ENCODE results near the gene SLC25A21.
"Not testable (repeated sequence)": the region's sequence is repeated elsewhere in the genome, so short reads cannot be mapped to it uniquely, and the experiment has no call there.

SLC25A21 gene

DNA sequence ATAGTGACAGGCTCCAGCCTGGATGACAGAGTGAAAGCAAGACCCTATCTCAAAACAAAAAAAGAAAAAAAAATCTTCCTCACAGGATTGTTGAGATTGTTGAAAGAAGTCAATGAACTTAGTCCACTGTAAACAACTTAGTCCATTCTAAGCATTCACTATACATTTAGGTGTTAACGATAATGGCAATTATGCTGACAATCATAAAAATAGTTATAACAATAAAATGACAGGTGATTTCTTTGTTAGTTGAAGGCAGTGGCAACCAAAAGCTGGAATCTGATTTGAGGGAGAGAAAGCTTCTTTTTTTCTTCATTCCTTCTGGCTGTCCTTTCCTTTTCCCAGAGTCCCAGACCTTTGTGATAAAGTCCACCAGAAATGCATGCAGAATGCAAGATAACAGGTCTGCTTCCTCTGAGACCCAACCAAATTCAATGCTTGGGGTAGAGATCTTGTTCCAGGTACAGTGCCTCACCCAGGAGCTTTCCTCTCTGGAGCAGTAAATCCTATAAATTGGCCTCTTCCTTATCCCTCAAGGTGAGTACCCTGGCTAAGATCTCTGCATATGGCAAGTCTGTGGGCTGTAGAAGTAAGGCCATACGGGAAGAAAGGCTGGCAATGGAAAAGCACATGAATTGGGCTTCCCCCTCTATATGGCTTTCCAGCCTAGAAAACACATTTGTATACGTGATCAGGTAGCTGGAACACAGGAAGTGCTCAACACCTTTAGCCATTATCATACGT, 458.3 kb downstream of the SLC25A21 start:
- DNase-seq (ENCODE audit: low read depth, low spot score) = no peak

DNA sequence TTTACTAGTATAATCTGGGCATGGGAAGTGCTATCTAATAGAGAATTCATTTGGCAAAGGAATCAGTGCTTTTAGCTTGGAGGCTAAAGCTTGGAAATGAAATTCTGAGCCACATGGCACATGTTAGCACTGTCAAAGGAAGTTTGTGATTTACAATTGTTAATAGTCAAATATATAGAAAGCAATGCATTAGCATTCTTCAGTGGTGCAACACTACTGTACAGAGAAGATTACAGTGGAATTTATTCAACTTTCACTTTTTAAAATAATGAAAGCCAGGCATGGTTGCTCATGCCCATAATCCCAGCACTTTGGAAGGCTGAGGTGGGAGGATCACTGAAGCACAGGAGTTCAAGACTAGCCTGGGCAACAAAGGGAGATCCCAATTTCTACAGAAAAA, 464.8 kb downstream of the SLC25A21 start:
- no peak for DNase-seq (ENCODE audit: low read depth, low spot score)

DNA sequence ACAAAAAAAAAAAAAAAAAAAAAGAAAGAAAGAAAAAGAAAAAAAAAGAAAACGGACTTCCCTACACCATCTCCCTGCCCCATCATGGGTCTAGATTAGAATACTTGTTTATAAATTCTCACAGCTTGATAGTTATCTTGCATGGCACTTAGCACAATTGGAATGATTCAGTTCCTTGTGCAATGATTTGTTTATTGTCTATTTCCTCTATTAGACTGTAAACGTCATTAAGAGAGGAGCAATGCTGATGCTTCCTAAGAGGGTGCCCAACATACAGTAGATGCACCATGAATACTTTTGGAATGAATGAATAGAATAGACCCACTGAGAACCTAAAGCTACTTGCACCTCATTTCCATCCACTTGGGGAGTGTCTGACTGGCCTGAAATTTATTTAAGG, 469.9 kb downstream of the SLC25A21 start:
- no peak for DNase-seq (ENCODE audit: low read depth, low spot score)

DNA sequence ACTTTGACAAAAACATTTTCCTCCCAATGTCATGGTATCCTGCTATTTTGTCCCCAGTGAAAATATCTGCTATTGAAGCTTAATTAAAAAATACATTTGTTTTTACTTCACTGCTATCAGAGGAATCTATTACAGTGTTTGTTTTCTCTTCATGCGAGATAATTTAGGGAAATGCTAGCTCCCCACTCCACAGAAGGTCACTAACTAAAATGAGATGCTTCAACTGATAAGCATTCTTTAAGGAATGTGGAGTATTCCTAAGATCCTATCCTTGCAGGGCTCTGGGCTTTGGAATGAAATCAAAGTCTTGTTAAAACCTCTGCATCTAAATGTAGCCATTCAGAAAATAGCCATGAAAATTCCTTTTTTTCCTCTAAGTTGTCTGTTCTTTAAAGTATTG, 471.3 kb downstream of the SLC25A21 start:
- no peak for DNase-seq (ENCODE audit: low read depth, low spot score)

- no peak for DNase-seq (ENCODE audit: low read depth, low spot score)
Observed at GRCh38 chr14:36700651-36701050, 471.8 kb downstream of the SLC25A21 start.

- not testable (repeated sequence) for DNase-seq (ENCODE audit: low read depth, low spot score)
Observed at GRCh38 chr14:36699420-36699819, 473.0 kb downstream of the SLC25A21 start.

- no peak for DNase-seq (ENCODE audit: low read depth, low spot score)
Observed at GRCh38 chr14:36690311-36691040, 481.9 kb downstream of the SLC25A21 start.

- DNase-seq (ENCODE audit: low read depth, low spot score) = no peak
Observed at GRCh38 chr14:36684946-36685345, 487.5 kb downstream of the SLC25A21 start.

DNA sequence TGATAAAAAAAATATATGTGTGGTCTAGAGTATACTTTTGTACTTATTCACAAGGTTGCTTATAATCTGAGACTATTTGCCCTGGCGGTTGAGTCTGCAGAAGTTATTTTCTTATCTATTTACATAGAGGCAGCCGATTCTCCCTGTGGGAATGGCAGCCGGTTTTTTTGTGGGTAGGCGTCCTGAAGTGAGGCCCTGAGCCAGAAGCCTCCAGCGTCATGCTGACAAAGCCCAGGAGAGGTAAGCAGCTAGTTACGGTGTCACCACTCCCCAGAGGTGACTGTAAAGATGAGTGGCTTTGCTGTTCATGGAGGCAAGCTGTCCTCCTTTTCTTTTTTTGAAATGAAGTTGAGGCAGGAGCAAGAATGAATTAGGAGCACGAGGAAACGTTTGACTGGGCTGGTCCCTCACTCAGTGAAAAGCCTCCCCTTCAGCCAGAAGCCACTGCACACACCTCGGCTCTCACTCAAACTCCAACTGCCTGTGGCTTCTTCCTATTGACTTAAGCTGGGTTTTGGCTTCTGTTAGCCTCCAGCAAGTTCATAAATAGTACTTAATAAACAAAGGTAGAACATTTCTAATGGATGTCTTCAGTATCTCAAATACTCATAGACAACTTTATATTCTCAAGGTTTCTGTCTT, 489.2 kb downstream of the SLC25A21 start:
- no peak for DNase-seq (ENCODE audit: low read depth, low spot score)

GRCh38 chr14:36682338-36682737, 490.1 kb downstream of the SLC25A21 start:
- no peak for DNase-seq (ENCODE audit: low read depth, low spot score)

DNA sequence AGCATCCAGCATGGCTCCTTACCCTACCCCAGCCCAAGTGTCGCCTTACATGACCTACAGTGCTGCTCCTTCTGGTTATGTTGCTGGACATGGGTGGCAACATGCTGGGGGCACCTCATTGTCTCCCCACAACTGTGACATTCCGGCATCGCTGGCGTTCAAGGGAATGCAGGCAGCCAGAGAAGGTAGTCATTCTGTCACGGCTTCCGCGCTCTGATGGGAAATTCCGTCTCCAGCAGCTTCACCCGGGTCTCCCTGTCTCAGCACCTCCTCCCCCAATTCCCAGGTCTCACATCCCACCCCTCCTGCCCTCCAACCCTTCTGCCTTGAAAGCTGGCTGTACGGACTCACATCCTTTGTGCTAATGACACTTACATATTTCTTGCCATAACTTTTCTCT, 496.2 kb downstream of the SLC25A21 start:
- DNase-seq (ENCODE audit: low read depth, low spot score) = no peak

GRCh38 chr14:36675581-36675980, 496.8 kb downstream of the SLC25A21 start:
- DNase-seq (ENCODE audit: low read depth, low spot score) = no peak

- no peak for DNase-seq (ENCODE audit: low read depth, low spot score)
Observed at GRCh38 chr14:36674659-36675058, 497.7 kb downstream of the SLC25A21 start.

DNA sequence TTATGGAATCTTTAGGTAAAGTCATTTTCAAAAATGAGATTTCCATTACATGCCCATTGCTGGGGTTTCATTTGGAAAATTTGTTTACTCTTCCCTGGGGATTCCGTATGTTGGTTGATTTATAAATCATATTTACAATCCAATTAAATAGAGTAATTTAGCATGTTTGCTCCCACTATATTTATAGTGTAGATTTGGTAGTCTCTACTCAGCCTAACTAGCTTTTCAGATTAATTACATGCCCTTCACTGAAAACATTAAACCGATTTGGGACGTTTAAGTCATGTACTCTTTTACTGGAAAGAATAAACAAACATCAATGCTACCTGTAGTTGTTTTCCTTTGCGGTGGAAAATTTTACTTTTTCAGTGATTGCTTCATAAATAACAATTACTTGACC, 500.3 kb downstream of the SLC25A21 start:
- DNase-seq (ENCODE audit: low read depth, low spot score) = no peak

- no peak for DNase-seq (ENCODE audit: low read depth, low spot score)
Observed at GRCh38 chr14:36671149-36671548, 501.3 kb downstream of the SLC25A21 start.

GRCh38 chr14:36667679-36668078, 504.7 kb downstream of the SLC25A21 start:
- DNase-seq (ENCODE audit: low read depth, low spot score) = no peak

DNA sequence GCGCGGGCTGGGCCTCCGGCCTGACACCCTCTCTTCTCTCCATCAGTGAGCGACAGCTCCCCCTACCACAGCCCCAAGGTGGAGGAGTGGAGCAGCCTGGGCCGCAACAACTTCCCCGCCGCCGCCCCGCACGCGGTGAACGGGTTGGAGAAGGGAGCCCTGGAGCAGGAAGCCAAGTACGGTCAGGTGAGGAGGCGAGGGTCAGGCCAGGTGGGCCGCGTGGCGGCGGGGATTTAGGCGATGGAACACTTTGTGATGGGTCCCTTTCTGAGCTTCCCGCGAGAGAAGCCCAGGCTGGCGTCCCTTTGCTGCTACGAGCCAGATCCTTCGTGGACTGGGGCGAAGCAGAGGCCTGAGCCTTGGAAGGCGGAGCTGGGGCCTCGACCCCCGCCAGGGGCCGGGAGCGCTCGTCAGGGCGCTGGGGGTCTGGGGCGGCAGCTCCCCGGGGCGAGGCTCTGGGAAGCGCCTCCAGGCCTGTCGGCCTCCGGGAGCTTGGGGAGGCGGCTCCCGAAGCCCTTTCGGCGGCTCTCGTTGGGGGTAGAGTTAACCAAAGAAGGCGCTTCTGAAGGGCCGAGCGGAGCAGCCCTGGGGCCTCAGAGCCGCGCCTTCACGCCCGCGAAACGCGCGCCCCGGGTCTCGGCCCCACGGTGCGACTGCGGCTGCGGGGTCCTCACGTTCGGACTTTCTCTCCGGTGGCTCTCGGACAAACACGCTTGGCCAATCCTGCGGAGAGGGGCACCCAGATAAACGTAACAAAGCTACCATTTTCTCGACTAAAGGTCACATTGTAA, 505.8 kb downstream of the SLC25A21 start:
- DNase-seq (ENCODE audit: low read depth, low spot score) = no peak

DNA sequence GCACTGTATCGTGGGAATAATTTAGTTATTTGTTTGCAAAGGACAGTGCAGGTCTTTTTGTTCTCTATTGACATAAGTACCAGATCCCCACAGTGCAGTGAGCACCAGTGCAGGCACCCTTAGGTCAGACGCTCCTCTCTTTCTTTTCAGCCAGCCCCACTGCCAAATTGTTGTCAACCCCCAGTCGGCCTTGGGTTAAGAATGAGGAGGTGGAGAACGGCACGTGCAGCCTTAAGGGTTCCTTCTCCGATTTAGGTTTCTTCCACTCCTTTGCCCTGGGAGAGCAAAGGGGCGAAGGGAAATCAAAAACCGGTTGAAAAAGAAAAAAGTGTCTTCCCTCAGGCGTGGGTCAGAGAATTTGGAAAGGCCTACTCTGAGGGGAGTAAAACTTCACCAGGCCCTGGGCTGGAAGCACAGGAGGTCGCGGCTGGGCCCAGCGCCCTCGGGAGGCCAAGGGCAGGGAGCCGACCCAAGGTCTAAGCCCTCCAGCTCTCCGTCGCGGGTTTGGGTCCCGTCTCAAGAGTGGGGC, 506.5 kb downstream of the SLC25A21 start:
- DNase-seq (ENCODE audit: low read depth, low spot score) = no peak

DNA sequence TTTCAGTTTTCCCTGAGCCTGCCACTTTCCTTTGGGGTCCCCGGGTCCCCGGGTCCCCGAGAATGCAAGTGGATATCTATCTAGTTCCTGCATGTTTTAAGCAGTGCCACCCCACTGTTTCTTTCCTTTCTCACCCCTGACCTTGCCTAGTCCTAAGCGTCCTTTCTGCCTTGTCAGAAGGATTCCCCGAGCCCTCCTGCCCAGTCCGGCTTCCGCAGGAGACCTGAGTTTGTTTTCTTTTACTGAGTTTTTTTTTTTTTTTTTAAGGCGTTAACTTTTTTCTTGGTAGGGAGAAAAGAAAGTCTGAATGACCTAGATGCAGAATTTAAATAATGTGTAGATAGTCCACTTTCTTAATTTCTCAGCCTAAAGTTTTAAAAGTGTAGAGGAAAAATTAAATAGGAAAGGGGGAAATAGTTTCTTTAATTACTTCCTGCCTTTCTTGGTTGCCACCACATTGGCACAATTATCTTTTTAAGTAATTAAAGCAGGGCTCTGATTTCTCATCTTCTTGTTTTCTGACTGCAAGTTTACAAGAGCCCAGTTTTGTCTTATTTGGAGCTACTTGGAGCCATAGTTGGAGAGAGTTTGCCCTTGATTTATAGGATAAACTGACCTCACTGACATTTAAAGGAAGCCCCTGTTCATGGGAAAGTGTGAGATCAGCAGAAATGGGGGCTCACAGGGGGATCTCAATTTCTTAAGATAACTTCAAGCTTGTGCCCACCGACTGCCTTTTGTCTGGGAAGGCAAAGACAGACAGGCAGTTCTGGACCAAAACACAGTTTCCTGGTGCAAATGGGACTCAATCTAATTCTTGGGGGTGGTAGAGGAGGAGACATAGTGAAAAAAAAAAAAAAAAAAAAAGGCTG, 507.8 kb downstream of the SLC25A21 start:
- no peak for DNase-seq (ENCODE audit: low read depth, low spot score)

GRCh38 chr14:36663404-36664321, 508.7 kb downstream of the SLC25A21 start:
- no peak for DNase-seq (ENCODE audit: low read depth, low spot score)
